HCT116 (cell line): ENCODE data around the gene SMYD3.

Source experiments
- ATF3 ChIP-seq: IDR thresholded peaks from 2 replicates; pipeline ENCODE4 v1.6.1; 2012
- CEBPB ChIP-seq: IDR thresholded peaks from 2 replicates; pipeline ENCODE4 v1.6.1; 2012; ENCODE audit warnings: low read depth
- CTCF ChIP-seq, 3 experiments: fragments of 200-600 bp in 1 of 3; sonication (generic) in 1 of 3; IDR thresholded peaks in 2 of 3; conservative IDR thresholded peaks in 1 of 3; 2 replicates each; pipeline ENCODE4 v1.5.1; 2012 to 2017; ENCODE audit warnings: low read depth in 2 of 3, low read length in 2 of 3, antibody characterized with exemption in 1 of 3, borderline replicate concordance in 1 of 3, control low read depth in 1 of 3, mild to moderate bottlenecking in 1 of 3, mixed read lengths in 1 of 3, mixed run types in 1 of 3, moderate library complexity in 1 of 3; ENCODE audit not compliant: insufficient read depth in 1 of 3
- ELF1 ChIP-seq: IDR thresholded peaks from 2 replicates; pipeline ENCODE4 v1.6.1; 2012; ENCODE audit warnings: low read depth, borderline replicate concordance
- EZH2 ChIP-seq: fragments of 200-600 bp; sonication (generic); IDR thresholded peaks from 2 replicates; pipeline ENCODE4 v1.6.1; 2017; ENCODE audit warnings: antibody characterized with exemption, mixed run types
- FOSL1 ChIP-seq: IDR thresholded peaks from 2 replicates; pipeline ENCODE4 v1.6.1; 2012; ENCODE audit warnings: low read depth
- JUND ChIP-seq: IDR thresholded peaks from 2 replicates; pipeline ENCODE4 v1.6.1; 2012
- MAX ChIP-seq: IDR thresholded peaks from 2 replicates; pipeline ENCODE4 v1.6.1; 2012
- POLR2A ChIP-seq: IDR thresholded peaks from 2 replicates; pipeline ENCODE4 v1.7.0; 2011; ENCODE audit warnings: borderline replicate concordance; ENCODE audit not compliant: insufficient read depth, insufficient read length; ENCODE audit errors: extremely low read depth
- POLR2AphosphoS5 ChIP-seq: IDR thresholded peaks from 2 replicates; pipeline ENCODE4 v1.6.1; 2011; ENCODE audit warnings: mild to moderate bottlenecking, low read depth, low read length, moderate library complexity
- RAD21 ChIP-seq: IDR thresholded peaks from 2 replicates; pipeline ENCODE4 v1.6.1; 2012; ENCODE audit warnings: low read depth, mild to moderate bottlenecking
- YY1 ChIP-seq: IDR thresholded peaks from 2 replicates; pipeline ENCODE4 v1.6.1; 2011; ENCODE audit warnings: low read length, low read depth, moderate library complexity, mild to moderate bottlenecking; ENCODE audit not compliant: insufficient replicate concordance; ENCODE audit errors: extremely low read depth
- ZNF274 ChIP-seq: fragments of 200-500 bp; sonication (Bioruptor generic); IDR thresholded peaks from 2 replicates; pipeline ENCODE4 v1.6.1; 2014; ENCODE audit warnings: mild to moderate bottlenecking, low read depth, low read length, inconsistent platforms

GRCh38 chr1:245704765-245705164 lies 802.3 kb downstream of the SMYD3 start:
- TF ChIP-seq POLR2AphosphoS5, result no peak
- no peak for TF ChIP-seq RAD21
- no peak for TF ChIP-seq CTCF (IDR thresholded peaks at IDR 0.05 in 2 of 3, conservative IDR thresholded peaks at IDR 0.05 in 1 of 3; ENCODE audit: borderline replicate concordance in 1 of 3, insufficient read depth in 1 of 3, low read depth in 2 of 3, low read length in 2 of 3)
- TF ChIP-seq JUND, result no peak
- no peak for TF ChIP-seq MAX
- TF ChIP-seq EZH2, result no peak
- TF ChIP-seq POLR2A, result no peak
- no peak for TF ChIP-seq CEBPB
- TF ChIP-seq YY1, result no peak
- no peak for TF ChIP-seq ZNF274
- TF ChIP-seq FOSL1, result no peak
- TF ChIP-seq ELF1, result no peak
- no peak for TF ChIP-seq ATF3
